Suprapubic skin (tissue), 4 donors: ENCODE data around the gene HNF1B.

Experiments used
- EP300 ChIP-seq: sonication (generic); formaldehyde crosslinking; IDR thresholded peaks from one replicate; pipeline ENCODE4 v1.6.1; 2017; ENCODE audit warnings: antibody characterized with exemption
- POLR2AphosphoS5 ChIP-seq, 3 donors: sonication (generic); formaldehyde crosslinking; IDR thresholded peaks; one replicate each; pipeline ENCODE4 v1.6.1; 2017; ENCODE audit warnings: antibody characterized with exemption in 3 of 3
- TF ChIP-seq, protein P1 (sequence below), 2 donors: fragments of 200-600 bp in 1 of 2; fragments of 450-650 bp in 1 of 2; sonication (generic) in 1 of 2; IDR thresholded peaks; one replicate each; pipeline ENCODE4 v1.5.1; 2016 to 2019; ENCODE audit warnings: antibody characterized with exemption in 2 of 2, mild to moderate bottlenecking in 1 of 2, moderate library complexity in 1 of 2

DNA sequence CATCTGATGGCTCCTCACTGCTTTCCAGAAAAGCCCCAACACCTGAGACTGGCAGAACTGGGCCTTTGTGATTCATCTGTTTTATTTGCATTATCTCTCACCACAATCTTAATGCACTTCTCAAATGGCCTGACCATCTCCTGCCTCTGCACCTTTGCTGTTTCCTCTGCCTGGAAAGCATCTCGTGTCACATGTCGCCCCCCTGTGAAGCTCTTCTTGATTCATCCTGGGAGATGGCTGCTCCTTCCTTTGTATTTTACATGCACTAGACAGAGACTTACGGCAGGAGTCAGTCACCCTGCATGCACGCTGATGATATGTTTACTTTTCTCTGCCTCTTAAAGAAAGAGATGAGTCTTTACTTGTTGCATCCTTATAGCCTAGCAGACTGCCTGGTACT lies 30.0 kb downstream of the HNF1B start:
- TF ChIP-seq, protein P1, sequence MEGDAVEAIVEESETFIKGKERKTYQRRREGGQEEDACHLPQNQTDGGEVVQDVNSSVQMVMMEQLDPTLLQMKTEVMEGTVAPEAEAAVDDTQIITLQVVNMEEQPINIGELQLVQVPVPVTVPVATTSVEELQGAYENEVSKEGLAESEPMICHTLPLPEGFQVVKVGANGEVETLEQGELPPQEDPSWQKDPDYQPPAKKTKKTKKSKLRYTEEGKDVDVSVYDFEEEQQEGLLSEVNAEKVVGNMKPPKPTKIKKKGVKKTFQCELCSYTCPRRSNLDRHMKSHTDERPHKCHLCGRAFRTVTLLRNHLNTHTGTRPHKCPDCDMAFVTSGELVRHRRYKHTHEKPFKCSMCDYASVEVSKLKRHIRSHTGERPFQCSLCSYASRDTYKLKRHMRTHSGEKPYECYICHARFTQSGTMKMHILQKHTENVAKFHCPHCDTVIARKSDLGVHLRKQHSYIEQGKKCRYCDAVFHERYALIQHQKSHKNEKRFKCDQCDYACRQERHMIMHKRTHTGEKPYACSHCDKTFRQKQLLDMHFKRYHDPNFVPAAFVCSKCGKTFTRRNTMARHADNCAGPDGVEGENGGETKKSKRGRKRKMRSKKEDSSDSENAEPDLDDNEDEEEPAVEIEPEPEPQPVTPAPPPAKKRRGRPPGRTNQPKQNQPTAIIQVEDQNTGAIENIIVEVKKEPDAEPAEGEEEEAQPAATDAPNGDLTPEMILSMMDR (IDR thresholded peaks at IDR 0.05): no peak
- TF ChIP-seq POLR2AphosphoS5 (IDR thresholded peaks at IDR 0.05) (no peak), EP300 (no peak)
